HepG2 (cell line): ENCODE data around the gene MTFP1. TPM values are rescaled to one million over a fixed set of nuclear protein-coding genes. Genes with fewer than 3 reads are reported as not detected.
A peak's percentile ranks its signal among the peaks of the same experiment; 100 is the strongest.

Experiments
- CBX2 ChIP-seq, 2 experiments: fragments of 200-600 bp in 1 of 2; sonication (generic); formaldehyde crosslinking in 1 of 2; IDR thresholded peaks; 2 replicates each; pipeline versions ENCODE4 v1.7.0 to v1.8.1; 2018 to 2022; ENCODE audit warnings: low read depth in 2 of 2, low read length in 1 of 2, mild to moderate bottlenecking in 1 of 2, missing genetic modification reagents in 1 of 2
- ELK4 ChIP-seq: sonication (generic); formaldehyde crosslinking; IDR thresholded peaks from 2 replicates; pipeline ENCODE4 v1.9.0; 2021; ENCODE audit warnings: missing genetic modification reagents, borderline replicate concordance
- FOXM1 ChIP-seq: sonication (generic); formaldehyde crosslinking; IDR thresholded peaks from 2 replicates; pipeline ENCODE4 v1.5.0; 2020; ENCODE audit warnings: missing genetic modification reagents
- GABPB1 ChIP-seq: IDR thresholded peaks from 2 replicates; pipeline ENCODE4 v1.6.1; 2016; ENCODE audit warnings: mild to moderate bottlenecking, missing genetic modification reagents, moderate library complexity, missing compliant biosample characterization
- GATAD1 ChIP-seq: IDR thresholded peaks from 2 replicates; pipeline ENCODE4 v1.6.1; 2016; ENCODE audit warnings: missing genetic modification reagents, missing compliant biosample characterization
- HMG20B ChIP-seq: conservative IDR thresholded peaks from 2 replicates; pipeline ENCODE4 v1.6.1; 2016; ENCODE audit warnings: missing genetic modification reagents, missing compliant biosample characterization
- KDM4B ChIP-seq: sonication (generic); formaldehyde crosslinking; IDR thresholded peaks from 2 replicates; pipeline ENCODE4 v1.4.0; 2020; ENCODE audit warnings: missing genetic modification reagents
- LCORL ChIP-seq, 2 experiments: fragments of 450-650 bp in 1 of 2; sonication (generic) in 1 of 2; formaldehyde crosslinking in 1 of 2; IDR thresholded peaks; 2 replicates each; pipeline versions ENCODE4 v1.5.0 to v1.6.1; 2017 to 2020; ENCODE audit warnings: antibody characterized with exemption in 1 of 2, missing genetic modification reagents in 1 of 2
- MTA3 ChIP-seq: sonication (generic); formaldehyde crosslinking; IDR thresholded peaks from 2 replicates; pipeline ENCODE4 v1.4.0; 2020; ENCODE audit warnings: missing genetic modification reagents
- NAIF1 ChIP-seq: sonication (generic); formaldehyde crosslinking; IDR thresholded peaks from 2 replicates; pipeline ENCODE4 v1.5.0; 2020; ENCODE audit warnings: mild to moderate bottlenecking, missing genetic modification reagents, borderline replicate concordance
- PTBP1 ChIP-seq: fragments of 200-400 bp; formaldehyde crosslinking; IDR thresholded peaks from 2 replicates; pipeline ENCODE4 v1.6.1; 2018; ENCODE audit warnings: low read length, low read depth; ENCODE audit not compliant: poor library complexity, severe bottlenecking
- RBFOX2 ChIP-seq: fragments of 200-400 bp; formaldehyde crosslinking; IDR thresholded peaks from 2 replicates; pipeline ENCODE4 v1.6.1; 2017; ENCODE audit warnings: low read depth, mild to moderate bottlenecking, low read length
- REPIN1 ChIP-seq: sonication (generic); formaldehyde crosslinking; IDR thresholded peaks from 2 replicates; pipeline ENCODE4 v1.8.0; 2022; ENCODE audit warnings: missing genetic modification reagents, low read depth, mild to moderate bottlenecking, borderline replicate concordance
- SMAD3 ChIP-seq: sonication (generic); formaldehyde crosslinking; IDR thresholded peaks from 2 replicates; pipeline ENCODE4 v1.4.0; 2020; ENCODE audit warnings: missing genetic modification reagents
- SYNCRIP ChIP-seq: fragments of 200-400 bp; formaldehyde crosslinking; IDR thresholded peaks from 2 replicates; pipeline ENCODE4 v1.6.1; 2018; ENCODE audit warnings: mild to moderate bottlenecking, low read depth, low read length; ENCODE audit not compliant: insufficient read depth
- TAF1 ChIP-seq: sonication (generic); formaldehyde crosslinking; IDR thresholded peaks from 2 replicates; pipeline ENCODE4 v1.4.0; 2020; ENCODE audit warnings: missing genetic modification reagents
- ZBTB7B ChIP-seq: sonication (generic); formaldehyde crosslinking; IDR thresholded peaks from 2 replicates; pipeline ENCODE4 v1.4.0; 2020; ENCODE audit warnings: missing genetic modification reagents
- ZMYM2 ChIP-seq: sonication (generic); formaldehyde crosslinking; IDR thresholded peaks from 2 replicates; pipeline ENCODE4 v1.8.0; 2022; ENCODE audit warnings: mild to moderate bottlenecking, missing genetic modification reagents
- ZNF30 ChIP-seq: sonication (generic); formaldehyde crosslinking; IDR thresholded peaks from 2 replicates; pipeline ENCODE4 v1.5.0; 2020; ENCODE audit warnings: mild to moderate bottlenecking, missing genetic modification reagents
- ZNF746 ChIP-seq: sonication (generic); formaldehyde crosslinking; IDR thresholded peaks from 2 replicates; pipeline ENCODE4 v1.8.0; 2022; ENCODE audit warnings: mild to moderate bottlenecking, missing genetic modification reagents
- ZNF749 ChIP-seq: sonication (generic); formaldehyde crosslinking; IDR thresholded peaks from 2 replicates; pipeline ENCODE4 v1.8.0; 2022; ENCODE audit warnings: mild to moderate bottlenecking, missing genetic modification reagents, moderate library complexity, borderline replicate concordance
- ZNF768 ChIP-seq: sonication (generic); formaldehyde crosslinking; IDR thresholded peaks from 2 replicates; pipeline ENCODE4 v1.4.0; 2020; ENCODE audit warnings: missing genetic modification reagents
- ZNF839 ChIP-seq: sonication (generic); formaldehyde crosslinking; IDR thresholded peaks from 2 replicates; pipeline ENCODE4 v1.4.0; 2020; ENCODE audit warnings: missing genetic modification reagents, mild to moderate bottlenecking, borderline replicate concordance
- polyA plus RNA-seq, 8 experiments: library from polyadenylated mRNA; depleted of rRNA in 3 of 8; stranded (reverse) in 7 of 8; unstranded in 1 of 8; fragments of >200 nt; fragmentation: Illumina TruSeq in 4 of 8; extraction: Trizol in 4 of 8; gene quantifications; 2 replicates each; pipeline versions ENCODE4 v1.2.1 to v1.2.3, GENCODE V29; 2011 to 2016; ENCODE audit warnings: low read depth in 4 of 8, missing spikeins in 1 of 8, mixed read lengths in 1 of 8; ENCODE audit not compliant: insufficient read depth in 1 of 8
- total RNA-seq, 5 experiments: library from RNA; depleted of rRNA; stranded (reverse); fragments of >200 nt; fragmentation: Illumina TruSeq; extraction: Trizol; gene quantifications; 2 replicates each; pipeline ENCODE4 v1.2.3, GENCODE V29; 2016; ENCODE audit warnings: low read depth in 1 of 5
- TF ChIP-seq, protein P1 (sequence below): sonication (generic); formaldehyde crosslinking; IDR thresholded peaks from 2 replicates; pipeline ENCODE4 v1.4.0; 2020; ENCODE audit warnings: mild to moderate bottlenecking, missing genetic modification reagents
- TF ChIP-seq, protein P2 (sequence below): sonication (generic); formaldehyde crosslinking; IDR thresholded peaks from 2 replicates; pipeline ENCODE4 v1.4.0; 2020; ENCODE audit warnings: mild to moderate bottlenecking, missing genetic modification reagents
- TF ChIP-seq, protein P3 (sequence below): IDR thresholded peaks from 2 replicates; pipeline ENCODE4 v1.6.1; 2016

MTFP1 gene
- total and polyA plus RNA-seq, 2 of the 13 experiments (the other 11 are each of a cell fraction or from before 2014, with no cell fraction given): 29.5 to 45.6 TPM

DNA sequence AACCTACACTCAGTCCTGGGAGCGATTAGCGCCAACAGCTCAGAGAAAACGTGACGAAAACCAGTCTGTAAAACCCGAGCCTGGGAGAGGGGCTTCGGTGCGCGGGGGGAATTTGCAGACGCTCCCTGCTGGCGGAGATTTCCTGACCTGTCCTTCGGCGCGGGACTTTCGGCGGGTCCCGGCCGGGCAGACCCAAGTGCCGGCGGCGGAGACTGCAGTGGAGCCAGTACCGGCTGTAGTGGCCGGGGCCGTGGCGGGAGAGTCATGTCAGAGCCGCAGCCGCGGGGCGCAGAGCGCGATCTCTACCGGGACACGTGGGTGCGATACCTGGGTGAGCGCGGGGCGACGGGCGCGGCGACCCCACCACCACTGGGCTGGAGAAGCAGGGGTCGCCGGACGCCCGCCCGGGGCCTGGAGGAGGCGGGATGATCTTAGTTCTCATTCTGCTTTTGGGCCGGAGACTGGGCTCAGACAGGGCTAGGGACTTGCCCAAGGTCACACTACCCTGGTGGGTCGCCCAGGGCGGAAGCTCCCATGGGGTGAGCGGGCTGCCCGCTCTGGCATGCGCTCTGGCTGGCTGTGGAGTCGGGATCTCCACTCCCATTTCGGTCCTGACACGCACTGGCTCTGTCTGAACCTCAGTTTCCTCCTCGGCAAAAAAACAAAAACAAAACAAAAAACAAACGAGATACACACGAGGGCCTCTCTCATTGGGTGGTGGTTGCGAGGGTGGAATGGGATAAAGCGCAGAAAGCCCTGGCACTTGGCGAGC is at the start of gene MTFP1 (continued):
- no peak for TF ChIP-seq KDM4B (CRISPR knock-in tag)
- TF ChIP-seq TAF1 (CRISPR knock-in tag): peak; percentile 77
- TF ChIP-seq, protein P1, sequence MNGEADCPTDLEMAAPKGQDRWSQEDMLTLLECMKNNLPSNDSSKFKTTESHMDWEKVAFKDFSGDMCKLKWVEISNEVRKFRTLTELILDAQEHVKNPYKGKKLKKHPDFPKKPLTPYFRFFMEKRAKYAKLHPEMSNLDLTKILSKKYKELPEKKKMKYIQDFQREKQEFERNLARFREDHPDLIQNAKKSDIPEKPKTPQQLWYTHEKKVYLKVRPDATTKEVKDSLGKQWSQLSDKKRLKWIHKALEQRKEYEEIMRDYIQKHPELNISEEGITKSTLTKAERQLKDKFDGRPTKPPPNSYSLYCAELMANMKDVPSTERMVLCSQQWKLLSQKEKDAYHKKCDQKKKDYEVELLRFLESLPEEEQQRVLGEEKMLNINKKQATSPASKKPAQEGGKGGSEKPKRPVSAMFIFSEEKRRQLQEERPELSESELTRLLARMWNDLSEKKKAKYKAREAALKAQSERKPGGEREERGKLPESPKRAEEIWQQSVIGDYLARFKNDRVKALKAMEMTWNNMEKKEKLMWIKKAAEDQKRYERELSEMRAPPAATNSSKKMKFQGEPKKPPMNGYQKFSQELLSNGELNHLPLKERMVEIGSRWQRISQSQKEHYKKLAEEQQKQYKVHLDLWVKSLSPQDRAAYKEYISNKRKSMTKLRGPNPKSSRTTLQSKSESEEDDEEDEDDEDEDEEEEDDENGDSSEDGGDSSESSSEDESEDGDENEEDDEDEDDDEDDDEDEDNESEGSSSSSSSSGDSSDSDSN (CRISPR knock-in tag): peak; percentile 74
- TF ChIP-seq HMG20B (CRISPR knock-in tag): 0 out of 2 replicates have a peak, but pooled peaks have one; percentile 22
- no peak for TF ChIP-seq ELK4
- TF ChIP-seq GABPB1 (CRISPR knock-in tag): peak; percentile 77
- no peak for TF ChIP-seq FOXM1 (CRISPR knock-in tag)
- peak; percentile 49; the same call in 1 of the 2 replicates for TF ChIP-seq ZNF749 (CRISPR knock-in tag)
- peak; percentile 82; the same call in 1 of the 2 replicates for TF ChIP-seq ZNF30 (CRISPR knock-in tag)
- 0 out of 2 replicates have a peak, but pooled peaks have one; percentile 63 for TF ChIP-seq ZMYM2 (CRISPR knock-in tag)
- peak; percentile 83 for TF ChIP-seq RBFOX2
- 0 out of 2 replicates have a peak, but pooled peaks have one; percentile 6 for TF ChIP-seq ZNF839 (CRISPR knock-in tag)
- peak; percentile 36; the same call in 1 of the 2 replicates for TF ChIP-seq SMAD3 (CRISPR knock-in tag)
- TF ChIP-seq LCORL (IDR thresholded peaks at IDR 0.05): no peak
- peak; percentile 77 for TF ChIP-seq LCORL (CRISPR knock-in tag; IDR thresholded peaks at IDR 0.05)
- TF ChIP-seq GATAD1 (CRISPR knock-in tag): 0 out of 2 replicates have a peak, but pooled peaks have one; percentile 26
- TF ChIP-seq NAIF1 (CRISPR knock-in tag): peak; percentile 33; the same call in 1 of the 2 replicates
- no peak for TF ChIP-seq MTA3 (CRISPR knock-in tag)
- TF ChIP-seq CBX2 (IDR thresholded peaks at IDR 0.05; ENCODE audit: low read depth, low read length): no peak
- TF ChIP-seq CBX2 (CRISPR knock-in tag; IDR thresholded peaks at IDR 0.05; ENCODE audit: low read depth): no peak
- peak; percentile 9; the same call in 1 of the 2 replicates for TF ChIP-seq ZNF768
- 0 out of 2 replicates have a peak, but pooled peaks have one; percentile 28 for TF ChIP-seq ZNF746
- TF ChIP-seq, protein P2, sequence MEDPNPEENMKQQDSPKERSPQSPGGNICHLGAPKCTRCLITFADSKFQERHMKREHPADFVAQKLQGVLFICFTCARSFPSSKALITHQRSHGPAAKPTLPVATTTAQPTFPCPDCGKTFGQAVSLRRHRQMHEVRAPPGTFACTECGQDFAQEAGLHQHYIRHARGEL (CRISPR knock-in tag): no peak
- TF ChIP-seq, protein P3, sequence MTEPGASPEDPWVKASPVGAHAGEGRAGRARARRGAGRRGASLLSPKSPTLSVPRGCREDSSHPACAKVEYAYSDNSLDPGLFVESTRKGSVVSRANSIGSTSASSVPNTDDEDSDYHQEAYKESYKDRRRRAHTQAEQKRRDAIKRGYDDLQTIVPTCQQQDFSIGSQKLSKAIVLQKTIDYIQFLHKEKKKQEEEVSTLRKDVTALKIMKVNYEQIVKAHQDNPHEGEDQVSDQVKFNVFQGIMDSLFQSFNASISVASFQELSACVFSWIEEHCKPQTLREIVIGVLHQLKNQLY: no peak
- TF ChIP-seq PTBP1: peak; percentile 42
- TF ChIP-seq SYNCRIP: no peak
- no peak for TF ChIP-seq REPIN1
- peak; percentile 78; the same call in 1 of the 2 replicates for TF ChIP-seq ZBTB7B
